Left kidney (tissue), 2 donors: Measurements from ENCODE around the gene KCNIP4. TPM values are rescaled to one million over a fixed set of nuclear protein-coding genes. Genes with fewer than 3 reads are reported as not detected.

Experiments
- DNase-seq: peaks from one replicate; pipeline ENCODE4 v3.0.0-alpha.2; 2013
- polyA plus RNA-seq: library from polyadenylated mRNA; unstranded; fragments of 120-200 nt; gene quantifications from one replicate; pipeline ENCODE4 v1.2.1, GENCODE V29; 2013; ENCODE audit not compliant: insufficient read length

The KCNIP4 gene
- polyA plus RNA-seq, 1 donor = 13.0 TPM

- DNase-seq = no peak
Observed at GRCh38 chr4:21577056-21577455, 371.5 kb downstream of the KCNIP4 start.

DNA sequence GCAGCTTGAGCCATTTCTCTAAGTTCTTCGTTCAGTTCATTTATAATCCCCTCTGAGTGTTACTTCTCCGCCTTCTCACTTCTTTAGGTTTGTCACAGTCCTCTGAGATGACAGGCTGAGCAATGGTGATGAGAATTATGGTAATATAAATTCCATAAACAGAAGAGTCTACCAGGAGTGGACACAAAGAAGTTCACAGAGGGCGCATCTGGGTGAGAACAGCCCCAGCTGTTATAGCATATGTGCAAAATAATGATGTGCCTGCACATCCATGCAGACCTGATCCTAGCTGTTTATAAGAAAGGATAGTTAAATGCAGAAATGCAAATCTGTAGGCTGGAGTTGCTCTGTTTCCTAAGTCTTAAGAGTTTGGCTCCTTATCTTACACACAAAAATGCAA lies 377.5 kb downstream of the KCNIP4 start:
- DNase-seq = no peak

- no peak for DNase-seq
Observed at GRCh38 chr4:21569638-21570037, 378.9 kb downstream of the KCNIP4 start.

DNA sequence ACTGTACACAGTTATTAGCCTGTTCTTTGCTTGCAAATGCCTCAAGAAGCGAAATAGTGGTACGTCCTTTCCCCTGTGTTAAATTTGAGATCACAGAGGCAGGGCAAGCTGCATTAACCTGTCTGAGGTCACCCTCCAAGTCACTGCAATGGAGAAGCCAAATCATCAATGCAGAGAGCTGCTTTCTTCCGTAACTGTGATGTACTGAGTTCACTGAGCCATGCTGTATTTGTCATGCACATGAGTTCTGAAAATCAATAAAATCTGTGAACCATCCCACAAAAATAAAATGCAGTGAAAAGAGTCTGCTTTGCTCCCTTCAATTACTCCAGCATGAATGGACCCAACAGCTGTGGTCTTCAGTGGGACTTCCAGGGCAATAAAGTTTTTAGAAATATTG lies 393.5 kb downstream of the KCNIP4 start:
- no peak for DNase-seq

DNA sequence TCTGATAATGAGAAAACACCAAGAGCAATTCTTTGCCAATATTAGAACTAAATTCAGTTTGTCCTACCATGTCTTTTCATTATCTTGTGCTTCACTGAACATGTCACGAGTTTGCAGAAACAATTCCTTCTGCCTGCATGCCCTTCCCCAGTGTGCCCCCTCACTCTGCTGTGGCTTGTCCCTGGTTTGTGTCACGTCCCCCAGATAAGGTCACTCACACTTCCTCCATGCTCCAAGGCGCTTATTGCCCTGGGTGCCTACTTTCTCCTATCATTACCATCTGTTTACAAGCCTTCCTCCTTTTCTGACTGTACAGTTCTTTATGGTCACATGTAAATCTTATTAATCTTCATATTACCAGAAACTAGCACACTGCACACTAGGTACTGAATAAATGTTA lies 394.1 kb downstream of the KCNIP4 start:
- no peak for DNase-seq

DNA sequence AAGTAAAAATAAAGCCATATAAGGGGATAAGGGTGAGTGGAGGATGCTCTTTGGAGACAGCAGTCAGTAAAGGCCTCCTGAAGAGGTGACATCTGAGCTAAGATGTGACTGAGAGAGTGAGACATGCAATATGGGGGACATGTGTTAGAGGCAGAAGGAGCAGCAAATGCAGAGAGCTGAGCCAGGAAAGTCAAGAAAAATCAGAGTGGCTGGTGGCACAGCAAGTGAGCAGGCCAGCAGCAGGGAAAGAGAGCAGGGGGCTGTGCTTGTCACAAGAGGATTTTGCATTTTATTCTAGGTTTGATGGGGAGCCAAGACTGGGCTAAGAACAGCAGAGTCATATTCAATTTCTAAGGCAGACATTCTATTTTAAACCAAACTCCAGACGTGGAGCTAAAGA lies 394.5 kb downstream of the KCNIP4 start:
- no peak for DNase-seq

DNA sequence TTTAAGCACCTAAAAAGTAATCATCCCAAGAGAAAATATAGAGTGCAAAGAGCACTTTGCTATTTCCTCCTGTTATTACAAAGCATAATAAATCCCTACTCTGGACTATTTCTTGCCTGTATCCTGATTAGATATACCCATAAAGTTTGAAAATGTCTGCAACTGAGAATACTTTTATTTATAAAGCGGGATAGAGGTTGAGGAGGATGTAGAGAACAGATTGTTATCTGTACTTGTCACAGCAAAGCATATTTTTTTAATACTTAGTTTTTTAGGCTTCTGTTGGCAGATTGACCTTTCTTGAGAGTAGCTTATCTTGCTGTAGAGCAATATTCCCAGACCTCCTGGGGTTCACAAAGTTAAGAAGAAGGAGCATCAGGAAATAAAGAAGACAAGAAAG lies 396.1 kb downstream of the KCNIP4 start:
- DNase-seq = no peak

- DNase-seq = no peak
Observed at GRCh38 chr4:21544955-21545354, 403.6 kb downstream of the KCNIP4 start.

DNA sequence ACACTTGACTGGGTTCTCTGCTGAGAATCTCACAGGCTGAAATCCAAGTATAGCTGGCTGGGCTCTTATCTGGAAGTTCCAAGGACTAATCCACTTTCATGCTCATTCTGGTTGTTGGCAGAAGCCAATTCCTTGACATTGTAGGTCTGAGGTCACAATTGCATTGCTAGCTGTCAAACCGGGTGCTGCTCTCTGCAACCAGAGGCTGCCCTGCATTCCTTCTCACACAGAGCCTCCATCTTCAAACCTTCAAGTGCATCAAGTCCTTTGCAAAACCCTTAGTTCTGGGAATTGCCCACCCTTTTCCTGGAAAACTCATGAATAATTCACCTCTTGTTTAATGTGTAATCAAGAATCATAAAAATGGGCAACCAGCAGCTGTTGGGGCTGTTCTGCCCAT lies 404.2 kb downstream of the KCNIP4 start:
- DNase-seq = peak; percentile 37

DNA sequence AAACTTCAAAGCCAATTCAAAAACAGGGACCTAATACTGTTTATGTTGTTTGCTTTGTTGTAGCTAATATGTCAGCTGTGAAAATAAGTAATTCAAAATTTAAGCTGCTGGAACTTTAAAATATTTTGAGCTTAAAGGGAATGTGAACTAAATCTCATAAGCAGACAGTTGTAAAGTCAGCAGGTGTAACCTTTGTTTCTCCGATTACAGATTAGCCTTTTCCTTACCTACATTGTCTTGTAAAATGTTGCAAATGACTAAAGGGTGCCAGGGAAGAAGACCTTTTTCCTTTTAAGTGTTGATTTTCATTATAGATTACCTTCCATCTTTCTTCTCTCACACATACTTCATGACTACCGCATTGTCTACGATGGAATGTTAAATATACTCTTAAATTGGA lies 405.1 kb downstream of the KCNIP4 start:
- DNase-seq = no peak

DNA sequence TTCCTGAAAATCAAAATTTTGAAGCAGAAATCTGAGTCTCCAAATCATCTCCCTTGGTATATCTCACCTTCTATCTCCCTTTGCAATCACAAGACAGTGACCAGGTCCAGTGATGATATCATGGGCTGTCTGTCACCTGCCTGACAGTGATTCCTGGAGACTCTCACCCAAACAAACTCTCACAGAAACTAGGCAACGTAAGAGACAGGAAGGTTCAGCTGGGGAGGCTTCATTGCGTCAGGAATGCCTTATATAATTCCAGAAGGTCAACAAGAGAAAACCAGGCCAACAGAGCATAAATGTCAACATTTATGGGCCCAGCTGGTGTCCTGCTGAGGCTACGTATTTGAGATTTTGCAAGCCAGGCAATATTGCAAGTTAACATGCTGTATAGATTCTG lies 412.7 kb downstream of the KCNIP4 start:
- no peak for DNase-seq

- DNase-seq = no peak
Observed at GRCh38 chr4:21531048-21531447, 417.5 kb downstream of the KCNIP4 start.

DNA sequence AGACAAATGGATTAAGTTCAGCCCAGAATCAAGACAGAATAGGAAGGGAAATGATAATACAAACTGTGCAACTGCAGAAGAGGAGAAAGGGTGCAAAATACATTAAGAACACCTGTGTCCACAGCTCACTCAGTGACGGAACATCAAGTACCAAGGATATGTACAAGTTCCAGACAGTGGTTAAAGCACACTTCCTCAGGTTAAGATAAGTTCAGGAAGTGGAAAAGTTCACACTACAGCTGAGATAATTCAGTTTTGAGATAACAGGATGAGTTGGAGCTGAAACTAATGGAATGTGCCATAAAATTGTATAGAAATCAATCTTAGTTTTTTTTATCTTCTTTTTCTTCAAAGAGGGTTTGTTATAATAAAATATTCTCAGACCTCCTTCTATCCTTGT lies 419.4 kb downstream of the KCNIP4 start:
- DNase-seq = no peak

DNA sequence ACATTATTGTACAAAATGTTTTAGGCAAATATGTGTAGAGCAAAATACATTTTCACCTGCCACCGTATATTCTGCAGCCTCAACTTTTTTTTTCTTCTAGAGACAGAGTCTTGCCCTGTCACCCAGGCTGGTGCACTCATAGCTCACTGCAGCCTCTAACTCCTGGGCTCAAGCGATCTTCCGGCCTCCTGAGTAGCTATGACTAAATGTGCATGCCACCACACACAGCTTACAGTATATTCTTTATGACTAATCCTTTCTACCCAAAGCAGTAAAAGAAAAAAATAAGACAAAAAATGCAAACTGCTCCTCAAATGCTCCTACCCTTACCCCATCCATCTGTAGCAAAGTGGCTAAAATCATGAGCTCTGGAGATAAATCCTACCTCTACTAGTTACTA lies 426.3 kb downstream of the KCNIP4 start:
- no peak for DNase-seq

- DNase-seq = no peak
Observed at GRCh38 chr4:21517126-21517859, 431.3 kb downstream of the KCNIP4 start.

- DNase-seq = no peak
Observed at GRCh38 chr4:21514022-21514694, 434.4 kb downstream of the KCNIP4 start.

DNA sequence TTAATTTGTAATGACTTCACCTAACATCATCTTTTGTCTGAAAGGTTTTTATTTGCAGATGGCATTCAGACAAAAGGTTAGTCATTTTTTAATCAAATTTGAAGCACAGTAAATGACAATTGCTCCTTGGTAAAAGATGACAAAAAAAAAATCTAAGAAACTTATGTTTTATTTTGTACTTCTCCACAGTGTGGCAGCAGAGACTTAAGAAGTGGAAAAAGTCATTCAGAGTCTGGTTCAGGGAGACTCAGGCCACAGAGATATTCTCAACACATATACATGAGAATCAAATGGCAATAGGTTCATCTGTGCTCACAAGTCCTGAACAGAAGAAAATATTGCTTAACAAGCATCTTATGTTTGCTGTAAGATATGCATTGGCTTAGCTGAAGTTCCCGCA lies 436.2 kb downstream of the KCNIP4 start:
- peak; percentile 48 for DNase-seq

DNA sequence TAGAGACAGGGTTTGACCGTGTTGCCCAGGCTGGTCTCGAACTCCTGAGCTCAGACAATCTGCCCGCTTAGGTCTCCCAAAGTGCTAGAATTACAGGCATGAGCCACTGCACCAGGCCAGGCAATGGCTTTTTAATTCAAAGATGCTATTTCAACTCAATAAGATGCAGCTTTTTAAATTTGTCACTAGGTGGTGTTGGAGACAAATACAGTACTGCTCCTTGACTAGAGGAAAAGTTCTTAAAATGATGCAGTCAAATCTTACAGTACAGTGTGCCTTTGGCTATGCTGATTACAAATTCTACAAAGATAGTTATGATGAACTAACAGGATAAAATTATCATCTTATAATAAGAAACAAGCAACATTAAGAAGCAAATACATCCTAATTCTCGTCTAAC lies 441.1 kb downstream of the KCNIP4 start:
- DNase-seq = no peak

DNA sequence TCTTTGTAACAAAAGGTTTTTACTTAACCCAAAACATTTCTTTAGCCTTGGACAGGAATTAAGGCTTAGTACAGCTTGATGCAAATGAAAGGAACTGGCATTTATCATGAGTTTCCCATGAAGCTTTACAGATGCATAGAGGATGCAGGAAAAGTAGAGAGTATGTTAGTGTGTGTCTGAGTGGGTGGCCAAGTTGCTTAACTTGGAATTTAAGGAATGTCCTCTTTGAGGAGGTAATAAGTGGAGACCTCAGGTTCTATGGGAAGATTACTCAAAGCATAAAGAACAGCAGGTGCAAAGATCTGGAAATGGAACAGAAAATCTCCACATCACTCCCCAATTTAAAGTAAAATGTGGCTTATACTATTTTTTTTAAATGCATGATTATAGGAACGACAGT lies 457.9 kb downstream of the KCNIP4 start:
- DNase-seq = no peak

GRCh38 chr4:21476757-21477156 lies 471.8 kb downstream of the KCNIP4 start:
- DNase-seq = peak; percentile 59

GRCh38 chr4:21474195-21474594 lies 474.4 kb downstream of the KCNIP4 start:
- no peak for DNase-seq

GRCh38 chr4:21470535-21470934 lies 478.0 kb downstream of the KCNIP4 start:
- DNase-seq = no peak

DNA sequence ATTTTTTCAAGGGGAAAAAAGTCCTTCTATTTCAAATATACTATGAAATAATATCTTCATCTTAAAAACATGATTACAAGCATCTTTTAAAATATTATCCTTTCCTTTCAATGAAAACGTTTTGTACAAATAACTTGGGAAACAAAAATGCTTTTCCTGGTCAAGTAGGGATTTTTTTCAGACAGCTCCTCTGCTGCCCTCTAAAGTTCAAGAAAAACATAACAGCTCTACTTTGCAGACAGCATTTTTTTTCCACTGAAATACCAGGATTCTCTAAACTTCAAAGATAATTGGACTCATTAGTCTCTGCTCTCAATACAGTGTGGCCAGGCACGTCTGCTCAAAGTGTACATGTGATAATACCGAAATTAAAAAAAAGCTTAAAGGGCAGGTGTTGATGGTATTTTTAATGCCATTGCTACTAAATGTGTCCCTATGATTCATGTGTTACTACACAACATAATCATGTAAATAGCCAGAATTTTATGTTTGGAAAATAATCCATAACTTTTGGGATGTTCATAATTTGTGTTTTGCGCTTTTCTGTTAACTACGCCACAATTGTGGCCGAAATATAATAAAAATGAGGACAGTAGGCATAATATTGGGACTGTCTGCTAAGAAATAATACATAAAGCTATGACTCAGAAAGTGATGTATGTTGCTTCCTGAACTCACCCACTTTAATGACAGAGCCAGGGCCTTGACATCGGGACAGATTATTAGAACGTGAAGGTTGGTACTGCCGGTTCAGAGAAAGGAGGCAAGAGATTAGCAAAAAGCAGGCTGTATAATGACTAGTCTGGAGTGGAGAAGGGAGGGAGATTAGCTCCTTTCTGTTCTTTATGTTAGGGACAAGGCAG lies 478.9 kb downstream of the KCNIP4 start:
- peak; percentile 14 for DNase-seq
